Measurements from ENCODE around the gene CD200R1L. TPM values are rescaled to one million over a fixed set of nuclear protein-coding genes. Genes with fewer than 3 reads are reported as not detected.

CD200R1L gene
- total and polyA plus RNA-seq, 9 of the 15 experiments (the other 6 are each of a cell fraction or from before 2014, with no cell fraction given) = not detected

GRCh38 chr3:112793326-112794081, 53.2 kb downstream of the CD200R1L start:
- DNase-seq (ENCODE audit: extremely low read depth in 1 of 4, low spot score in 3 of 4) (no peak), FAIRE-seq (no peak), ATAC-seq (no peak)
- no peak overlapping the region for H3K27ac ChIP-seq (ENCODE audit: extremely low read depth, low read depth, low read length)
- no peak overlapping the region for H3K4me2 ChIP-seq (ENCODE audit: insufficient read depth, low read length)
- no peak overlapping the region for H2AFZ ChIP-seq (ENCODE audit: low read depth, low read length)
- BruUV-seq (replicated peaks) = no TSS peak
- intact Hi-C loops (cut with micrococcal nuclease) = no loop called here
- H3K27me3 ChIP-seq (ENCODE audit: control insufficient read depth in 2 of 2, insufficient read depth in 2 of 2, low read length in 2 of 2) = no peaks in the 10 kb centered on the region
- H4K20me1 ChIP-seq (replicated peaks; ENCODE audit: control insufficient read depth, insufficient read depth, low read length) = no peaks in the 10 kb centered on the region
- H3K9me1 ChIP-seq (ENCODE audit: control insufficient read depth, insufficient read depth, low read length) = no peaks in the 10 kb centered on the region
- H3K9me3 ChIP-seq (replicated peaks; ENCODE audit: control insufficient read depth, insufficient read depth, low read depth, low read length) = no peaks in the 10 kb centered on the region
- H3K36me3 ChIP-seq (ENCODE audit: control insufficient read depth, insufficient read depth, low read length) = no peaks in the 10 kb centered on the region
- H3K79me2 ChIP-seq (ENCODE audit: control insufficient read depth, insufficient read depth, low read length) = no peaks in the 10 kb centered on the region
- no peak overlapping the region for H3K4me3 ChIP-seq
- TF ChIP-seq, protein P1, sequence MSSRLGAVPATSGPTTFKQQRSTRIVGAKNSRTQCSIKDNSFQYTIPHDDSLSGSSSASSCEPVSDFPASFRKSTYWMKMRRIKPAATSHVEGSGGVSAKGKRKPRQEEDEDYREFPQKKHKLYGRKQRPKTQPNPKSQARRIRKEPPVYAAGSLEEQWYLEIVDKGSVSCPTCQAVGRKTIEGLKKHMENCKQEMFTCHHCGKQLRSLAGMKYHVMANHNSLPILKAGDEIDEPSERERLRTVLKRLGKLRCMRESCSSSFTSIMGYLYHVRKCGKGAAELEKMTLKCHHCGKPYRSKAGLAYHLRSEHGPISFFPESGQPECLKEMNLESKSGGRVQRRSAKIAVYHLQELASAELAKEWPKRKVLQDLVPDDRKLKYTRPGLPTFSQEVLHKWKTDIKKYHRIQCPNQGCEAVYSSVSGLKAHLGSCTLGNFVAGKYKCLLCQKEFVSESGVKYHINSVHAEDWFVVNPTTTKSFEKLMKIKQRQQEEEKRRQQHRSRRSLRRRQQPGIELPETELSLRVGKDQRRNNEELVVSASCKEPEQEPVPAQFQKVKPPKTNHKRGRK (tag; IDR thresholded peaks at IDR 0.05) = no peak
- TF ChIP-seq, protein P2, sequence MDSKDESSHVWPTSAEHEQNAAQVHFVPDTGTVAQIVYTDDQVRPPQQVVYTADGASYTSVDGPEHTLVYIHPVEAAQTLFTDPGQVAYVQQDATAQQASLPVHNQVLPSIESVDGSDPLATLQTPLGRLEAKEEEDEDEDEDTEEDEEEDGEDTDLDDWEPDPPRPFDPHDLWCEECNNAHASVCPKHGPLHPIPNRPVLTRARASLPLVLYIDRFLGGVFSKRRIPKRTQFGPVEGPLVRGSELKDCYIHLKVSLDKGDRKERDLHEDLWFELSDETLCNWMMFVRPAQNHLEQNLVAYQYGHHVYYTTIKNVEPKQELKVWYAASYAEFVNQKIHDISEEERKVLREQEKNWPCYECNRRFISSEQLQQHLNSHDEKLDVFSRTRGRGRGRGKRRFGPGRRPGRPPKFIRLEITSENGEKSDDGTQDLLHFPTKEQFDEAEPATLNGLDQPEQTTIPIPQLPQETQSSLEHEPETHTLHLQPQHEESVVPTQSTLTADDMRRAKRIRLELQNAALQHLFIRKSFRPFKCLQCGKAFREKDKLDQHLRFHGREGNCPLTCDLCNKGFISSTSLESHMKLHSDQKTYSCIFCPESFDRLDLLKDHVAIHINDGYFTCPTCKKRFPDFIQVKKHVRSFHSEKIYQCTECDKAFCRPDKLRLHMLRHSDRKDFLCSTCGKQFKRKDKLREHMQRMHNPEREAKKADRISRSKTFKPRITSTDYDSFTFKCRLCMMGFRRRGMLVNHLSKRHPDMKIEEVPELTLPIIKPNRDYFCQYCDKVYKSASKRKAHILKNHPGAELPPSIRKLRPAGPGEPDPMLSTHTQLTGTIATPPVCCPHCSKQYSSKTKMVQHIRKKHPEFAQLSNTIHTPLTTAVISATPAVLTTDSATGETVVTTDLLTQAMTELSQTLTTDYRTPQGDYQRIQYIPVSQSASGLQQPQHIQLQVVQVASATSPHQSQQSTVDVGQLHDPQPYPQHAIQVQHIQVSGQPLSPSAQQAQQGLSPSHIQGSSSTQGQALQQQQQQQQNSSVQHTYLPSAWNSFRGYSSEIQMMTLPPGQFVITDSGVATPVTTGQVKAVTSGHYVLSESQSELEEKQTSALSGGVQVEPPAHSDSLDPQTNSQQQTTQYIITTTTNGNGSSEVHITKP (IDR thresholded peaks at IDR 0.05; ENCODE audit: partially characterized antibody) = peak; percentile 38
- H3K4me1 ChIP-seq (replicated peaks in 1 of 2; ENCODE audit: control insufficient read depth in 2 of 2, insufficient read depth in 2 of 2, low read length in 2 of 2) = peaks cover 0 to 16% of the 10 kb centered on the region in 2 experiments; a peak in 3 of 5 replicates
- in situ Hi-C loops (cut with MboI) = no loop called here
- POLR2A ChIA-PET = no interaction called here
- no peak overlapping the region for H3K9ac ChIP-seq (ENCODE audit: insufficient read depth in 1 of 2, low read depth in 2 of 2, low read length in 2 of 2)
- CTCF ChIA-PET (ENCODE audit: low intra/inter-chr PET ratio) = no interaction called here
- 44% methylated on average over 2 of the region's 3 CpGs for WGBS (ENCODE audit: insufficient coverage, low coverage, missing lambda C conversion rate)
